OCI-LY1 (cell line): ENCODE data around the gene ANGPTL7.

Experiments used
- EZH2 ChIP-seq: fragments of 200-600 bp; sonication (generic), shearing (Covaris generic); IDR thresholded peaks from 2 replicates; pipeline ENCODE4 v1.8.0; 2017; ENCODE audit warnings: borderline replicate concordance, mixed run types, mild to moderate bottlenecking, antibody characterized with exemption, low read length, moderate library complexity, mixed read lengths
- TF ChIP-seq, protein P1 (sequence below): fragments of 200-600 bp; sonication (generic), shearing (Covaris generic); IDR thresholded peaks from 2 replicates; pipeline ENCODE4 v1.5.1; 2017; ENCODE audit warnings: mild to moderate bottlenecking, antibody characterized with exemption, low read length, moderate library complexity, mixed read lengths

DNA sequence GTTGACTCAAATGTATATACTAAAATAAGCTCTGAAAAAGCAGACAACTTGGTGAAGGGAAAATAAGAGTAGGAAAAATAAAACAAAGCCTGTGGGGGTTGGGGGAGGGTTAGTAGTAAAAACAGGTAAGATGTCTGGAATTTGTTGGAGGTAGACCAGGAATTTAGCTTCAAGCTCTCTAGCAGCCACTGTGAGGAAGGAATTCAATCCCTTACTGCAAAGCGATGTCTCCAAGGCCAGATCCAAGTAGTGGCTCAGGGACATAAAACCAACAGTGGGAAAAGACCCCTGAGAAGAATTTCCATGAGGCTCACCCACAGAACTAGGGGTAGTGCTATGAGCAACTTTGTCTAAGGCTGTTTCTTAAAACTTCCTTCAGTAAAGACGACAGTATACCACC is 7.8 kb downstream of the ANGPTL7 start:
- TF ChIP-seq, protein P1, sequence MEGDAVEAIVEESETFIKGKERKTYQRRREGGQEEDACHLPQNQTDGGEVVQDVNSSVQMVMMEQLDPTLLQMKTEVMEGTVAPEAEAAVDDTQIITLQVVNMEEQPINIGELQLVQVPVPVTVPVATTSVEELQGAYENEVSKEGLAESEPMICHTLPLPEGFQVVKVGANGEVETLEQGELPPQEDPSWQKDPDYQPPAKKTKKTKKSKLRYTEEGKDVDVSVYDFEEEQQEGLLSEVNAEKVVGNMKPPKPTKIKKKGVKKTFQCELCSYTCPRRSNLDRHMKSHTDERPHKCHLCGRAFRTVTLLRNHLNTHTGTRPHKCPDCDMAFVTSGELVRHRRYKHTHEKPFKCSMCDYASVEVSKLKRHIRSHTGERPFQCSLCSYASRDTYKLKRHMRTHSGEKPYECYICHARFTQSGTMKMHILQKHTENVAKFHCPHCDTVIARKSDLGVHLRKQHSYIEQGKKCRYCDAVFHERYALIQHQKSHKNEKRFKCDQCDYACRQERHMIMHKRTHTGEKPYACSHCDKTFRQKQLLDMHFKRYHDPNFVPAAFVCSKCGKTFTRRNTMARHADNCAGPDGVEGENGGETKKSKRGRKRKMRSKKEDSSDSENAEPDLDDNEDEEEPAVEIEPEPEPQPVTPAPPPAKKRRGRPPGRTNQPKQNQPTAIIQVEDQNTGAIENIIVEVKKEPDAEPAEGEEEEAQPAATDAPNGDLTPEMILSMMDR = no peak
- TF ChIP-seq EZH2 = no peak
